Measurements from ENCODE around the gene SLX4. TPM values are rescaled to one million over a fixed set of nuclear protein-coding genes. Genes with fewer than 3 reads are reported as not detected.

SLX4 gene
- total RNA-seq, 1 experiment from 2014 or later, result 15.5 TPM

DNA sequence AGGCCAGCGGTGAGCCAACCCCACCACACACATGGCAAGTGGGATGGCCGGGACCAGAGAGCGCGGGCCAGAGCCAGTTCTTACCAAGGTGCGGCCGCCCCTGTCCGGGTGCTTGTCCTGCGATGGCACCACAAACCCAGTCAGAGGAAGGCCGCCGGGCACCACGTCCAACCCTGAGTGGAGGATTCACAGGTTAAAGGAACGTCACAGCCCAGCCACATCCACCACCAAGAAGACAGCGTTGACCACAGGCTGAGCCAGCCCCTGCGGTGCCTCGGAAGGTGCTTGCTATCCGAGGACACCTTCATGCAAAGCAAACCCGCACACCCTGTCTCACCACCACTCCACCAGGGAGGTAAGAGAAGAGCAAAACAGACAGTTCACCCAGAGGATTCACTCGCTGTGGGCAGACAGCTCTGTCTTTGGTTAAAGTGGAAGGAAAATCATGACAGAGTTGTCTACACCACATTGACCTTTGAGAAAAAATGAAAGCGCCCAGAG lies 15.8 kb downstream of the SLX4 start:
- TF ChIP-seq TCF7L2 (IDR thresholded peaks at IDR 0.05; ENCODE audit: low read depth, low read length), result no peak
- TF ChIP-seq, protein P1, sequence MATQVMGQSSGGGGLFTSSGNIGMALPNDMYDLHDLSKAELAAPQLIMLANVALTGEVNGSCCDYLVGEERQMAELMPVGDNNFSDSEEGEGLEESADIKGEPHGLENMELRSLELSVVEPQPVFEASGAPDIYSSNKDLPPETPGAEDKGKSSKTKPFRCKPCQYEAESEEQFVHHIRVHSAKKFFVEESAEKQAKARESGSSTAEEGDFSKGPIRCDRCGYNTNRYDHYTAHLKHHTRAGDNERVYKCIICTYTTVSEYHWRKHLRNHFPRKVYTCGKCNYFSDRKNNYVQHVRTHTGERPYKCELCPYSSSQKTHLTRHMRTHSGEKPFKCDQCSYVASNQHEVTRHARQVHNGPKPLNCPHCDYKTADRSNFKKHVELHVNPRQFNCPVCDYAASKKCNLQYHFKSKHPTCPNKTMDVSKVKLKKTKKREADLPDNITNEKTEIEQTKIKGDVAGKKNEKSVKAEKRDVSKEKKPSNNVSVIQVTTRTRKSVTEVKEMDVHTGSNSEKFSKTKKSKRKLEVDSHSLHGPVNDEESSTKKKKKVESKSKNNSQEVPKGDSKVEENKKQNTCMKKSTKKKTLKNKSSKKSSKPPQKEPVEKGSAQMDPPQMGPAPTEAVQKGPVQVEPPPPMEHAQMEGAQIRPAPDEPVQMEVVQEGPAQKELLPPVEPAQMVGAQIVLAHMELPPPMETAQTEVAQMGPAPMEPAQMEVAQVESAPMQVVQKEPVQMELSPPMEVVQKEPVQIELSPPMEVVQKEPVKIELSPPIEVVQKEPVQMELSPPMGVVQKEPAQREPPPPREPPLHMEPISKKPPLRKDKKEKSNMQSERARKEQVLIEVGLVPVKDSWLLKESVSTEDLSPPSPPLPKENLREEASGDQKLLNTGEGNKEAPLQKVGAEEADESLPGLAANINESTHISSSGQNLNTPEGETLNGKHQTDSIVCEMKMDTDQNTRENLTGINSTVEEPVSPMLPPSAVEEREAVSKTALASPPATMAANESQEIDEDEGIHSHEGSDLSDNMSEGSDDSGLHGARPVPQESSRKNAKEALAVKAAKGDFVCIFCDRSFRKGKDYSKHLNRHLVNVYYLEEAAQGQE (IDR thresholded peaks at IDR 0.05; ENCODE audit: insufficient read depth in 1 of 2, low read depth in 2 of 2, low read length in 1 of 2), result no peak
- no peak for TF ChIP-seq POLR2AphosphoS5 (IDR thresholded peaks at IDR 0.05; ENCODE audit: low read depth, low read length)
- TF ChIP-seq SIN3A (IDR thresholded peaks at IDR 0.05; ENCODE audit: borderline replicate concordance, insufficient read depth, low read depth, low read length), result no peak
- TF ChIP-seq, protein P2, sequence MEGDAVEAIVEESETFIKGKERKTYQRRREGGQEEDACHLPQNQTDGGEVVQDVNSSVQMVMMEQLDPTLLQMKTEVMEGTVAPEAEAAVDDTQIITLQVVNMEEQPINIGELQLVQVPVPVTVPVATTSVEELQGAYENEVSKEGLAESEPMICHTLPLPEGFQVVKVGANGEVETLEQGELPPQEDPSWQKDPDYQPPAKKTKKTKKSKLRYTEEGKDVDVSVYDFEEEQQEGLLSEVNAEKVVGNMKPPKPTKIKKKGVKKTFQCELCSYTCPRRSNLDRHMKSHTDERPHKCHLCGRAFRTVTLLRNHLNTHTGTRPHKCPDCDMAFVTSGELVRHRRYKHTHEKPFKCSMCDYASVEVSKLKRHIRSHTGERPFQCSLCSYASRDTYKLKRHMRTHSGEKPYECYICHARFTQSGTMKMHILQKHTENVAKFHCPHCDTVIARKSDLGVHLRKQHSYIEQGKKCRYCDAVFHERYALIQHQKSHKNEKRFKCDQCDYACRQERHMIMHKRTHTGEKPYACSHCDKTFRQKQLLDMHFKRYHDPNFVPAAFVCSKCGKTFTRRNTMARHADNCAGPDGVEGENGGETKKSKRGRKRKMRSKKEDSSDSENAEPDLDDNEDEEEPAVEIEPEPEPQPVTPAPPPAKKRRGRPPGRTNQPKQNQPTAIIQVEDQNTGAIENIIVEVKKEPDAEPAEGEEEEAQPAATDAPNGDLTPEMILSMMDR (IDR thresholded peaks at IDR 0.05), result no peak
- H3K27me3 ChIP-seq (ENCODE audit: control insufficient read depth, insufficient read depth, low read length), result no peaks in the 10 kb centered on the region
- DNase-seq (ENCODE audit: low read depth, low spot score), result no peak
- H3K27ac ChIP-seq (ENCODE audit: low read length), result no peak overlapping the region
- intact Hi-C loops (cut with micrococcal nuclease; ENCODE audit: unreplicated experiment) (no loop called here), in situ Hi-C loops (cut with HindIII; ENCODE audit: low pct_unique_long_range_greater_than_20kb, low sequenced_read_pairs) (no loop called here)
- H3K4me3 ChIP-seq (ENCODE audit: low read depth in 2 of 2, low read length in 2 of 2), result no peak overlapping the region
- ATAC-seq, result no peak
- peaks cover 6% of the 10 kb centered on the region; the same call in 1 of the 2 replicates for H3K9me3 ChIP-seq (ENCODE audit: control insufficient read depth, insufficient read depth, low read depth, low read length)
- no TSS peak for BruUV-seq (replicated peaks)
- H3K4me1 ChIP-seq (ENCODE audit: control insufficient read depth, insufficient read depth, low read length), result no peaks in the 10 kb centered on the region
- POLR2A ChIA-PET, result no interaction called here
- CTCF ChIA-PET, result no interaction called here
- no peaks in the 10 kb centered on the region for H3K36me3 ChIP-seq (ENCODE audit: control insufficient read depth, insufficient read depth, low read length)

DNA sequence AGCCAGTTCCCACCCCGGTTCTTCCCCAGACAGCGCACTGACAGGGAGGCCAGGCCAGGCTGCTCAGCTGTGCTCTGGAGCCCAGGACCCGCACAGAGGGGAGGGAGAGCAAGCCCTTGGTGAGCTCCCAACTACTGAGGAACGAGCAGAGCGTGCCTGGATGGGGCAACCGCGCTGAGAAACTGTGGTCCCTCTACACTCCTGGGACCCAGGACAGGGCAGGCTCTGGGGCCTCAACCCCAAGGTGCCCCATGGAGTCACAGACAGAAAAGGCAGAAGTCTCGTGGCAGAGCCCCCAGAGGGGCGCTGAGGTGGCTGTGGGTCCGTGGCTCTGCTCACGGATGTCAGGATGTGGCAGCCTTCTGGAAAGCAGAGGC lies 16.3 kb downstream of the SLX4 start:
- ATAC-seq (no peak), DNase-seq (ENCODE audit: low read depth, low spot score) (no peak)
- H3K4me1 ChIP-seq (ENCODE audit: control insufficient read depth, insufficient read depth, low read length), result no peaks in the 10 kb centered on the region
- no peaks in the 10 kb centered on the region for H3K36me3 ChIP-seq (ENCODE audit: control insufficient read depth, insufficient read depth, low read length)
- ChIA-PET POLR2A (no interaction called here), CTCF (no interaction called here)
- H3K27ac ChIP-seq (ENCODE audit: low read length), result no peak overlapping the region
- intact Hi-C loops (cut with micrococcal nuclease; ENCODE audit: unreplicated experiment) (no loop called here), in situ Hi-C loops (cut with HindIII; ENCODE audit: low pct_unique_long_range_greater_than_20kb, low sequenced_read_pairs) (no loop called here)
- no peaks in the 10 kb centered on the region for H3K27me3 ChIP-seq (ENCODE audit: control insufficient read depth, insufficient read depth, low read length)
- TF ChIP-seq, protein P1 (IDR thresholded peaks at IDR 0.05; ENCODE audit: insufficient read depth in 1 of 2, low read depth in 2 of 2, low read length in 1 of 2), result no peak
- TF ChIP-seq SIN3A (IDR thresholded peaks at IDR 0.05; ENCODE audit: borderline replicate concordance, insufficient read depth, low read depth, low read length) (no peak), POLR2AphosphoS5 (IDR thresholded peaks at IDR 0.05; ENCODE audit: low read depth, low read length) (no peak), TCF7L2 (IDR thresholded peaks at IDR 0.05; ENCODE audit: low read depth, low read length) (no peak)
- TF ChIP-seq, protein P2 (IDR thresholded peaks at IDR 0.05), result no peak
- no TSS peak for BruUV-seq (replicated peaks)
- peaks cover 5% of the 10 kb centered on the region; the same call in 1 of the 2 replicates for H3K9me3 ChIP-seq (ENCODE audit: control insufficient read depth, insufficient read depth, low read depth, low read length)
- H3K4me3 ChIP-seq (ENCODE audit: low read depth in 2 of 2, low read length in 2 of 2), result no peak overlapping the region
